CD4-positive, alpha-beta T cell (primary cell): Measurements from ENCODE around the gene FOLR1. TPM values are rescaled to one million over a fixed set of nuclear protein-coding genes. Genes with fewer than 3 reads are reported as not detected.
"Not testable (repeated sequence)": the region's sequence is repeated elsewhere in the genome, so short reads cannot be mapped to it uniquely, and the experiment has no call there.

ENCODE experiments used
- ATAC-seq: fragments of 200-7000 bp; cut with Tn5 transposase; one replicate; pipeline ENCODE4 v1.10.0; 2022; ENCODE audit warnings: mild to moderate bottlenecking; ENCODE audit not compliant: poor library complexity
- CTCF ChIA-PET: fragments of 350-600 bp; sonication (Branson Sonifier 250); formaldehyde crosslinking; loops from one replicate; lab custom pipeline; 2021; ENCODE audit warnings: antibody characterized with exemption, inconsistent platforms; lab: Charles Lee
- POLR2A ChIA-PET: fragments of 350-600 bp; sonication (Branson Sonifier 250); formaldehyde crosslinking; loops from one replicate; lab custom pipeline; 2021; ENCODE audit warnings: antibody characterized with exemption, inconsistent platforms; lab: Charles Lee
- DNase-seq, 14 experiments: peaks; one replicate each; pipeline ENCODE4 v3.0.0-alpha.2; 2013 to 2020; ENCODE audit warnings: mixed read lengths in 2 of 14
- H3K27ac ChIP-seq, 2 donors: one replicate each; pipeline versions ENCODE4 v1.5.1 to v1.7.0; 2013; ENCODE audit warnings: low read length in 2 of 2, low read depth in 1 of 2, mild to moderate bottlenecking in 1 of 2
- H3K27me3 ChIP-seq, 2 experiments: 1 replicate in 1 of 2; 2 replicates in 1 of 2; pipeline versions ENCODE4 v1.6.1 to v1.7.0; 2013; ENCODE audit warnings: low read length in 2 of 2, control low read depth in 1 of 2, mild to moderate bottlenecking in 1 of 2, moderate library complexity in 1 of 2; ENCODE audit not compliant: insufficient read depth in 2 of 2, control insufficient read depth in 1 of 2
- H3K36me3 ChIP-seq: one replicate; pipeline ENCODE4 v1.6.1; 2013; ENCODE audit warnings: low read length, control low read depth; ENCODE audit not compliant: insufficient read depth
- H3K4me1 ChIP-seq: one replicate; pipeline ENCODE4 v1.6.1; 2013; ENCODE audit warnings: low read length, control low read depth; ENCODE audit not compliant: insufficient read depth
- H3K4me3 ChIP-seq: one replicate; pipeline ENCODE4 v1.5.1; 2013; ENCODE audit warnings: mild to moderate bottlenecking, low read length, moderate library complexity
- H3K9me3 ChIP-seq, 2 experiments: 1 replicate in 1 of 2; 2 replicates in 1 of 2; pipeline versions ENCODE4 v1.6.1 to v1.7.0; 2013; ENCODE audit warnings: low read length in 2 of 2, mild to moderate bottlenecking in 2 of 2, control low read depth in 1 of 2, moderate library complexity in 1 of 2; ENCODE audit not compliant: control insufficient read depth in 1 of 2, insufficient read depth in 1 of 2
- H3K27ac Mint-ChIP-seq: one replicate; pipeline ENCODE4 v1.8.0; 2020; ENCODE audit warnings: mixed read lengths
- H3K27me3 Mint-ChIP-seq: one replicate; pipeline ENCODE4 v1.8.0; 2021; ENCODE audit warnings: mixed read lengths
- H3K36me3 Mint-ChIP-seq: one replicate; pipeline ENCODE4 v1.8.0; 2021; ENCODE audit warnings: low read depth, mixed read lengths
- H3K4me1 Mint-ChIP-seq: one replicate; pipeline ENCODE4 v1.8.0; 2021; ENCODE audit warnings: low read depth, mixed read lengths
- H3K4me3 Mint-ChIP-seq: one replicate; pipeline ENCODE4 v1.8.0; 2020; ENCODE audit warnings: mild to moderate bottlenecking, mixed read lengths
- H3K9me3 Mint-ChIP-seq: one replicate; pipeline ENCODE4 v1.8.0; 2020; ENCODE audit warnings: mixed read lengths
- intact Hi-C, 2 experiments: fragments of 100-400 bp; cut with DNase I in 1 of 2; cut with micrococcal nuclease in 1 of 2; formaldehyde crosslinking; loops; one replicate each; pipeline versions ENCODE4 v1.15.1 to v1.9.0; 2023 to 2025; cut with DNase I, micrococcal nuclease
- total RNA-seq, 174 experiments: library from RNA in 2 of 174; stranded (reverse) in 2 of 174; gene quantifications; one replicate each; pipeline ENCODE4 v1.2.3 and lab custom pipeline; 2021 to 2026
- TF ChIP-seq, protein P1 (sequence below): fragments of 200-600 bp; IDR thresholded peaks from one replicate; pipeline ENCODE4 v1.8.0; 2022; ENCODE audit warnings: antibody characterized with exemption, mild to moderate bottlenecking

Gene FOLR1
- total RNA-seq, 2 experiments from 2014 or later = not detected

DNA sequence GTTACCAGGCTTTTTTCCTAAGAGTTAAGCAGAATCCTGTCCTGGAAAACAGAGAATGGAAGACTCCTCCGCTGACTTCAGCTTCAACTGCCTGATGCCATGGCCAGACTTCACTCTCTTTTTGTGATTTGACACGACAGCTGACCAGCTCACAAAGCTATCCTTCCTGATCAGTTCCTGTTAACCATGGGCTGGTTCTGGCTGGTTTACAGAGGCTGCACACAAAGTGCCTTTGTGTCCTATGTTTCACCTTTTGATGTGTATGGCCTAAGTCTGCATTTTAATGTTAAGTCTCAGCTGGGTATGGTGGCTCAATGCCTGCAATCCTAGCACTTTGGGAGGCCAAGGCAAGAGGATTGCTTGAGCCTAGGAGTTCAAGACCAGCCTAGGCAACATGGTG, 45.3 kb upstream of the FOLR1 start:
- no peak for DNase-seq
- H3K4me3 Mint-ChIP-seq = no peak overlapping the region
- H3K4me1 ChIP-seq = no peaks in the 10 kb centered on the region
- no peaks in the 10 kb centered on the region for H3K4me1 Mint-ChIP-seq
- H3K27me3 ChIP-seq = no peaks in the 10 kb centered on the region
- no peaks in the 10 kb centered on the region for H3K36me3 ChIP-seq
- POLR2A ChIA-PET = no interaction called here
- no peaks in the 10 kb centered on the region for H3K9me3 ChIP-seq
- H3K27me3 Mint-ChIP-seq = peaks cover 6% of the 10 kb centered on the region
- ATAC-seq = no peak
- H3K27ac Mint-ChIP-seq = no peak overlapping the region
- intact Hi-C loops = no loop called here
- H3K27ac ChIP-seq = no peak overlapping the region
- CTCF ChIA-PET = interaction anchor here (1.1 kb wide), 1 partner anchor 56 kb away, joined by 4 read pairs; no protein-coding TSS in a partner anchor
- H3K4me3 ChIP-seq = no peak overlapping the region
- H3K9me3 Mint-ChIP-seq = no peaks in the 10 kb centered on the region
- TF ChIP-seq, protein P1, sequence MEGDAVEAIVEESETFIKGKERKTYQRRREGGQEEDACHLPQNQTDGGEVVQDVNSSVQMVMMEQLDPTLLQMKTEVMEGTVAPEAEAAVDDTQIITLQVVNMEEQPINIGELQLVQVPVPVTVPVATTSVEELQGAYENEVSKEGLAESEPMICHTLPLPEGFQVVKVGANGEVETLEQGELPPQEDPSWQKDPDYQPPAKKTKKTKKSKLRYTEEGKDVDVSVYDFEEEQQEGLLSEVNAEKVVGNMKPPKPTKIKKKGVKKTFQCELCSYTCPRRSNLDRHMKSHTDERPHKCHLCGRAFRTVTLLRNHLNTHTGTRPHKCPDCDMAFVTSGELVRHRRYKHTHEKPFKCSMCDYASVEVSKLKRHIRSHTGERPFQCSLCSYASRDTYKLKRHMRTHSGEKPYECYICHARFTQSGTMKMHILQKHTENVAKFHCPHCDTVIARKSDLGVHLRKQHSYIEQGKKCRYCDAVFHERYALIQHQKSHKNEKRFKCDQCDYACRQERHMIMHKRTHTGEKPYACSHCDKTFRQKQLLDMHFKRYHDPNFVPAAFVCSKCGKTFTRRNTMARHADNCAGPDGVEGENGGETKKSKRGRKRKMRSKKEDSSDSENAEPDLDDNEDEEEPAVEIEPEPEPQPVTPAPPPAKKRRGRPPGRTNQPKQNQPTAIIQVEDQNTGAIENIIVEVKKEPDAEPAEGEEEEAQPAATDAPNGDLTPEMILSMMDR = no peak
- no peaks in the 10 kb centered on the region for H3K36me3 Mint-ChIP-seq

DNA sequence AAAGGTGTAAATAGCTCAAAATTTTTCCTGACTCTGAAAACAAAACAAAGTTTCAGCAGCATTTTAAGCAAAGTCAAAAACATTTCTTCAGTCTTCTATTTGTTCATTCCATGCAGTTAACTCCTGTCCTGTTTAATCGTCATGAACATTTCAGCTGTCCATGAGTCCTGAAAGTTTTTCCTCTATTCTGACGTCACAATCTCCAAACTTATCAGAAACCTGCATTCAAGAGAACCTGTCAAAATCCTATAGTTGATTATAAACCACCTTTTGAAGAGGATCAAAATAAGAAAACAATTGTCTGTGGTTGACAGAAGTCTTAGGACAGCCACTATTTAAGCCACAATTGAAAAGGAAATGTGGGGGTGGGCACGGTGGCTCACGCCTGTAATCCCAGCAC, 41.1 kb upstream of the FOLR1 start:
- Mint-ChIP-seq H3K27ac (no peak overlapping the region), H3K9me3 (no peaks in the 10 kb centered on the region), H3K4me1 (no peaks in the 10 kb centered on the region), H3K36me3 (no peaks in the 10 kb centered on the region), H3K4me3 (no peak overlapping the region), H3K27me3 (no peaks in the 10 kb centered on the region)
- DNase-seq = no peak
- no peaks in the 10 kb centered on the region for H3K4me1 ChIP-seq
- ChIA-PET POLR2A (no interaction called here), CTCF (interaction anchor here (1.1 kb wide), 1 partner anchor 126 kb away, joined by 3 read pairs; no protein-coding TSS in a partner anchor)
- H3K27ac ChIP-seq = no peak overlapping the region
- no peak for ATAC-seq
- H3K4me3 ChIP-seq = no peak overlapping the region
- H3K9me3 ChIP-seq = no peaks in the 10 kb centered on the region
- H3K27me3 ChIP-seq = no peaks in the 10 kb centered on the region
- no peaks in the 10 kb centered on the region for H3K36me3 ChIP-seq
- intact Hi-C loops = no loop called here
- TF ChIP-seq, protein P1 = no peak

DNA sequence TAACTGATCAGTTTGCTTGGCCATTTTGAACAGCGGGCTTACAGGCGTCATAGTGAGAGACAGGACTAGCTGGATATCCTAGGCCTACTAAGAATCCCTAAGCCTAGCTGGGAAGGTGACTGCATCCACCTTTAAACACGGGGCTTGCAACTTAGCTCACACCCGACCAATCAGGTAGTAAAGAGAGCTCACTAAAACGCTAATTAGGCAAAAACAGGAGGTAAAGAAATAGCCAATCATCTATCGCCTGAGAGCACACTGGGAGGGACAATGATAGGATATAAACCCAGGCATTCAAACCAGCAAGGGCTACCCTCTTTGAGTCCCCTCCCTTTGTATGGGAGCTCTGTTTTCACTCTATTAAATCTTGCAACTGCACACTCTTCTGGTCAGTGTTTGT, 38.1 kb upstream of the FOLR1 start:
- H3K27ac ChIP-seq, H3K27ac Mint-ChIP-seq, intact Hi-C loops, H3K4me1 ChIP-seq, H3K4me3 ChIP-seq, H3K27me3 ChIP-seq, H3K4me1 Mint-ChIP-seq, ATAC-seq, H3K36me3 ChIP-seq, POLR2A ChIA-PET, H3K27me3 Mint-ChIP-seq, H3K36me3 Mint-ChIP-seq, DNase-seq, H3K9me3 ChIP-seq, H3K9me3 Mint-ChIP-seq, H3K4me3 Mint-ChIP-seq: not testable (repeated sequence)
- CTCF ChIA-PET = interaction anchor here (1.9 kb wide), 1 partner anchor 129 kb away, joined by 5 read pairs; no protein-coding TSS in a partner anchor

DNA sequence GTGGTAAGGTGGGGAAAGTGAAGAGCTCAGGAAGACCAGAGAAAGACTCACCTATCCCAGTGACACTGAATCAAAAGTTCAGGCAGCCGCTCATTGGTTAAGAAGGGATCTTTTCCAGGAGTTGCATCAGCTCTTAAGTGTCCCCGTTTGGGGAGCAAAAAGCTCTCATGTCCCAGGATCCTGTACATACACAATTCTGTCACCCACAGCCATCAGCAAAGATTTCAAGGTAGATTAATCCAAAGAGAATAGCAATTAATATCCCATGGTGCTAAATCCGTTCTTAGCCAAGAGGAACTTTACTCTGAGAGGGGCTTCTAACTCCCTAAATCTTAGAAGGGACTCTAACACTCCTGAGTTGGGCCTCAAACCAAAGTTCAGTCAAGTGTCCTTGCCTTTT, 37.1 kb upstream of the FOLR1 start:
- no peaks in the 10 kb centered on the region for H3K36me3 Mint-ChIP-seq

More for the DNA sequence above, 37.1 kb upstream of the FOLR1 start:
- no peaks in the 10 kb centered on the region for H3K9me3 Mint-ChIP-seq
- no peaks in the 10 kb centered on the region for H3K4me1 ChIP-seq
- no peak for ATAC-seq
- H3K27ac Mint-ChIP-seq = no peak overlapping the region
- CTCF ChIA-PET = interaction anchor here (0.9 kb wide), 1 partner anchor 11 kb away, joined by 5 read pairs; no protein-coding TSS in a partner anchor
- POLR2A ChIA-PET = no interaction called here
- no peaks in the 10 kb centered on the region for H3K4me1 Mint-ChIP-seq
- DNase-seq = no peak
- peaks cover 9% of the 10 kb centered on the region for H3K27me3 Mint-ChIP-seq
- TF ChIP-seq, protein P1 = no peak
- H3K4me3 ChIP-seq = no peak overlapping the region
- H3K27ac ChIP-seq = no peak overlapping the region
- H3K4me3 Mint-ChIP-seq = no peak overlapping the region
- H3K27me3 ChIP-seq = peaks cover 0 to 5% of the 10 kb centered on the region in 2 experiments
- no peaks in the 10 kb centered on the region for H3K9me3 ChIP-seq
- no peaks in the 10 kb centered on the region for H3K36me3 ChIP-seq
- intact Hi-C loops = no loop called here
